ENCODE results near the gene SLC49A4. TPM values are rescaled to one million over a fixed set of nuclear protein-coding genes. Genes with fewer than 3 reads are reported as not detected.

SLC49A4 gene
- total RNA-seq, 1 donor, result 27.5 TPM

GRCh38 chr3:122774564-122774963 lies 20.3 kb upstream of the SLC49A4 start:
- H3K9me3 ChIP-seq (ENCODE audit: low read depth, low read length), result no peaks in the 10 kb centered on the region
- H3K4me3 ChIP-seq (ENCODE audit: low read length), result no peak overlapping the region
- H3K4me1 ChIP-seq (ENCODE audit: insufficient read depth, low read length), result peaks cover 35% of the 10 kb centered on the region
- H3K27me3 ChIP-seq (ENCODE audit: insufficient read depth, low read length), result no peaks in the 10 kb centered on the region

GRCh38 chr3:122776675-122777468 lies 18.0 kb upstream of the SLC49A4 start:
- Histone ChIP-seq H3K4me3 (ENCODE audit: low read length) (no peak overlapping the region), H3K4me1 (ENCODE audit: insufficient read depth, low read length) (peaks cover 20% of the 10 kb centered on the region), H3K27me3 (ENCODE audit: insufficient read depth, low read length) (no peaks in the 10 kb centered on the region)

GRCh38 chr3:122777563-122777962 lies 17.3 kb upstream of the SLC49A4 start:
- Histone ChIP-seq H3K4me3 (ENCODE audit: low read length) (no peak overlapping the region), H3K27me3 (ENCODE audit: insufficient read depth, low read length) (no peaks in the 10 kb centered on the region), H3K9me3 (ENCODE audit: low read depth, low read length) (no peaks in the 10 kb centered on the region), H3K4me1 (ENCODE audit: insufficient read depth, low read length) (peaks cover 20% of the 10 kb centered on the region)

More at GRCh38 chr3:122776675-122777468, 18.0 kb upstream of the SLC49A4 start:
- H3K9me3 ChIP-seq (ENCODE audit: low read depth, low read length), result no peaks in the 10 kb centered on the region

GRCh38 chr3:122782804-122783203 lies 12.1 kb upstream of the SLC49A4 start:
- H3K4me1 ChIP-seq (ENCODE audit: insufficient read depth, low read length), result peaks cover under 1% of the 10 kb centered on the region
- H3K27me3 ChIP-seq (ENCODE audit: insufficient read depth, low read length), result no peaks in the 10 kb centered on the region
- no peaks in the 10 kb centered on the region for H3K9me3 ChIP-seq (ENCODE audit: low read depth, low read length)
- H3K4me3 ChIP-seq (ENCODE audit: low read length), result no peak overlapping the region

- peaks cover 9% of the 10 kb centered on the region for H3K4me1 ChIP-seq (ENCODE audit: insufficient read depth, low read length)
- H3K27me3 ChIP-seq (ENCODE audit: insufficient read depth, low read length), result no peaks in the 10 kb centered on the region
- H3K4me3 ChIP-seq (ENCODE audit: low read length), result no peak overlapping the region
- H3K9me3 ChIP-seq (ENCODE audit: low read depth, low read length), result no peaks in the 10 kb centered on the region
Observed at GRCh38 chr3:122784436-122784835, 10.4 kb upstream of the SLC49A4 start.

GRCh38 chr3:122785231-122785630 lies 9.6 kb upstream of the SLC49A4 start:
- no peaks in the 10 kb centered on the region for H3K27me3 ChIP-seq (ENCODE audit: insufficient read depth, low read length)
- peaks cover 17% of the 10 kb centered on the region for H3K4me1 ChIP-seq (ENCODE audit: insufficient read depth, low read length)
- no peaks in the 10 kb centered on the region for H3K9me3 ChIP-seq (ENCODE audit: low read depth, low read length)
- no peak overlapping the region for H3K4me3 ChIP-seq (ENCODE audit: low read length)

GRCh38 chr3:122786066-122786465 lies 8.8 kb upstream of the SLC49A4 start:
- H3K27me3 ChIP-seq (ENCODE audit: insufficient read depth, low read length), result no peaks in the 10 kb centered on the region
- H3K4me3 ChIP-seq (ENCODE audit: low read length), result no peak overlapping the region
- no peaks in the 10 kb centered on the region for H3K9me3 ChIP-seq (ENCODE audit: low read depth, low read length)
- peaks cover 20% of the 10 kb centered on the region for H3K4me1 ChIP-seq (ENCODE audit: insufficient read depth, low read length)

- H3K9me3 ChIP-seq (ENCODE audit: low read depth, low read length), result no peaks in the 10 kb centered on the region
- H3K4me3 ChIP-seq (ENCODE audit: low read length), result no peak overlapping the region
- no peaks in the 10 kb centered on the region for H3K27me3 ChIP-seq (ENCODE audit: insufficient read depth, low read length)
- peaks cover 35% of the 10 kb centered on the region for H3K4me1 ChIP-seq (ENCODE audit: insufficient read depth, low read length)
Observed at GRCh38 chr3:122787872-122788271, 7.0 kb upstream of the SLC49A4 start.

GRCh38 chr3:122789585-122790273 lies 5.1 kb upstream of the SLC49A4 start:
- Histone ChIP-seq H3K4me3 (ENCODE audit: low read length) (no peak overlapping the region), H3K27me3 (ENCODE audit: insufficient read depth, low read length) (no peaks in the 10 kb centered on the region), H3K4me1 (ENCODE audit: insufficient read depth, low read length) (peaks cover 47% of the 10 kb centered on the region), H3K9me3 (ENCODE audit: low read depth, low read length) (no peaks in the 10 kb centered on the region)

GRCh38 chr3:122793568-122794416 lies 1.1 kb upstream of the SLC49A4 start, which contains the start of gene HSPBAP1:
Gene HSPBAP1 (minus strand): TSS chr3:122793831. CDS start chr3:122793680, 151 bp downstream.
- Histone ChIP-seq H3K27me3 (ENCODE audit: insufficient read depth, low read length) (no peaks in the 10 kb centered on the region), H3K9me3 (ENCODE audit: low read depth, low read length) (no peaks in the 10 kb centered on the region), H3K4me3 (ENCODE audit: low read length) (peak within 1 kb of the TSS; percentile 65), H3K4me1 (ENCODE audit: insufficient read depth, low read length) (peaks cover 65% of the 10 kb centered on the region)

GRCh38 chr3:122794483-122794778 lies 438 bp upstream of the SLC49A4 start:
- peaks cover 69% of the 10 kb centered on the region for H3K4me1 ChIP-seq (ENCODE audit: insufficient read depth, low read length)
- no peaks in the 10 kb centered on the region for H3K9me3 ChIP-seq (ENCODE audit: low read depth, low read length)
- no peaks in the 10 kb centered on the region for H3K27me3 ChIP-seq (ENCODE audit: insufficient read depth, low read length)
- peak overlapping the region; percentile 65 for H3K4me3 ChIP-seq (ENCODE audit: low read length)

- H3K9me3 ChIP-seq (ENCODE audit: low read depth, low read length), result no peaks in the 10 kb centered on the region
- H3K4me1 ChIP-seq (ENCODE audit: insufficient read depth, low read length), result peaks cover 74% of the 10 kb centered on the region
- H3K27me3 ChIP-seq (ENCODE audit: insufficient read depth, low read length), result no peaks in the 10 kb centered on the region
- H3K4me3 ChIP-seq (ENCODE audit: low read length), result peak overlapping the region; percentile 65
Observed at GRCh38 chr3:122795674-122796195, 866 bp downstream of the SLC49A4 start.

GRCh38 chr3:122797291-122797690 lies 2.4 kb downstream of the SLC49A4 start:
- H3K4me1 ChIP-seq (ENCODE audit: insufficient read depth, low read length), result peaks cover 64% of the 10 kb centered on the region

GRCh38 chr3:122799322-122799721 lies 4.5 kb downstream of the SLC49A4 start:
- Histone ChIP-seq H3K4me3 (ENCODE audit: low read length) (no peak overlapping the region), H3K4me1 (ENCODE audit: insufficient read depth, low read length) (peaks cover 47% of the 10 kb centered on the region), H3K9me3 (ENCODE audit: low read depth, low read length) (no peaks in the 10 kb centered on the region), H3K27me3 (ENCODE audit: insufficient read depth, low read length) (no peaks in the 10 kb centered on the region)

More at GRCh38 chr3:122797291-122797690, 2.4 kb downstream of the SLC49A4 start:
- no peaks in the 10 kb centered on the region for H3K9me3 ChIP-seq (ENCODE audit: low read depth, low read length)
- H3K27me3 ChIP-seq (ENCODE audit: insufficient read depth, low read length), result no peaks in the 10 kb centered on the region
- no peak overlapping the region for H3K4me3 ChIP-seq (ENCODE audit: low read length)

GRCh38 chr3:122800031-122800430 lies 5.2 kb downstream of the SLC49A4 start:
- H3K4me3 ChIP-seq (ENCODE audit: low read length), result no peak overlapping the region
- peaks cover 46% of the 10 kb centered on the region for H3K4me1 ChIP-seq (ENCODE audit: insufficient read depth, low read length)
- H3K27me3 ChIP-seq (ENCODE audit: insufficient read depth, low read length), result no peaks in the 10 kb centered on the region

More at GRCh38 chr3:122800031-122800430, 5.2 kb downstream of the SLC49A4 start:
- H3K9me3 ChIP-seq (ENCODE audit: low read depth, low read length), result no peaks in the 10 kb centered on the region
